ENCODE measurements around the gene BTBD16.

Gene BTBD16

GRCh38 chr10:122376364-122376961 is 105.4 kb downstream of the BTBD16 start:
- DNase-seq: peak; percentile 21

- DNase-seq: no peak
Observed at GRCh38 chr10:122379041-122379440, 107.9 kb downstream of the BTBD16 start.

GRCh38 chr10:122379537-122379936 is 108.4 kb downstream of the BTBD16 start:
- no peak for DNase-seq

GRCh38 chr10:122380703-122381102 is 109.6 kb downstream of the BTBD16 start:
- no peak for DNase-seq

GRCh38 chr10:122381680-122382079 is 110.6 kb downstream of the BTBD16 start:
- DNase-seq: no peak

GRCh38 chr10:122386514-122386913 is 115.4 kb downstream of the BTBD16 start:
- no peak for DNase-seq

- no peak for DNase-seq
Observed at GRCh38 chr10:122387572-122387971, 116.5 kb downstream of the BTBD16 start.

Data from DMS53 (cell line).